HuH-7 (cell line): Measurements from ENCODE around the gene SLC41A3.
A peak's percentile ranks its signal among the peaks of the same experiment; 100 is the strongest.
"Not testable (repeated sequence)": the region's sequence is repeated elsewhere in the genome, so short reads cannot be mapped to it uniquely, and the experiment has no call there.

Source experiments
- DNase-seq: peaks from one replicate; pipeline ENCODE4 v3.0.0; 2011; ENCODE audit warnings: low spot score

The SLC41A3 gene

GRCh38 chr3:126106336-126107202, 22.6 kb upstream of the SLC41A3 start:
- DNase-seq, result no peak

- no peak for DNase-seq
Measured at GRCh38 chr3:126105691-126106187, 21.8 kb upstream of the SLC41A3 start.

GRCh38 chr3:126104742-126105605, 21.1 kb upstream of the SLC41A3 start:
- no peak for DNase-seq

GRCh38 chr3:126104028-126104635, 20.2 kb upstream of the SLC41A3 start:
- DNase-seq, result no peak

GRCh38 chr3:126103121-126104027, 19.4 kb upstream of the SLC41A3 start:
- no peak for DNase-seq

GRCh38 chr3:126102530-126102951, 18.6 kb upstream of the SLC41A3 start:
- DNase-seq, result no peak

- DNase-seq, result no peak
Measured at GRCh38 chr3:126102011-126102410, 18.1 kb upstream of the SLC41A3 start.

- no peak for DNase-seq
Measured at GRCh38 chr3:126101521-126101982, 17.6 kb upstream of the SLC41A3 start.

- DNase-seq, result no peak
Measured at GRCh38 chr3:126100634-126101301, 16.8 kb upstream of the SLC41A3 start.

- DNase-seq, result no peak
Measured at GRCh38 chr3:126100269-126100633, 16.3 kb upstream of the SLC41A3 start.

- DNase-seq, result no peak
Measured at GRCh38 chr3:126098391-126098858, 14.5 kb upstream of the SLC41A3 start.

GRCh38 chr3:126097801-126098200, 13.9 kb upstream of the SLC41A3 start:
- DNase-seq, result no peak

- DNase-seq, result not testable (repeated sequence)
Measured at GRCh38 chr3:126096274-126096673, 12.3 kb upstream of the SLC41A3 start.

GRCh38 chr3:126092128-126092527, 8.2 kb upstream of the SLC41A3 start:
- not testable (repeated sequence) for DNase-seq

GRCh38 chr3:126087552-126088175, 3.7 kb upstream of the SLC41A3 start:
- no peak for DNase-seq

- DNase-seq, result no peak
Measured at GRCh38 chr3:126085841-126086240, 1.9 kb upstream of the SLC41A3 start.

GRCh38 chr3:126085276-126085675, 1.4 kb upstream of the SLC41A3 start:
- DNase-seq, result no peak

- no peak for DNase-seq
Measured at GRCh38 chr3:126084768-126085180, 850 bp upstream of the SLC41A3 start.

- peak; percentile 63 for DNase-seq
Measured at GRCh38 chr3:126083511-126083912, 412 bp downstream of the SLC41A3 start.

- no peak for DNase-seq
Measured at GRCh38 chr3:126083138-126083445, 832 bp downstream of the SLC41A3 start.
